GM19397 (cell line): ENCODE results near the gene DDX59.
"Not testable (repeated sequence)": the region's sequence is repeated elsewhere in the genome, so short reads cannot be mapped to it uniquely, and the experiment has no call there.

Experiments
- ATAC-seq: cut with Tn5 transposase; IDR thresholded peaks from one replicate; pipeline ENCODE4 v1.9.1; 2021; ENCODE audit warnings: mild to moderate bottlenecking, moderate library complexity; ENCODE audit not compliant: unreplicated experiment

Gene DDX59

GRCh38 chr1:200630515-200630899 is 39.2 kb downstream of the DDX59 start:
- not testable (repeated sequence) for ATAC-seq

- ATAC-seq: no peak
These were observed 39.7 kb downstream of the DDX59 start for GRCh38 chr1:200629876-200630514.

GRCh38 chr1:200628223-200628881 is 41.4 kb downstream of the DDX59 start:
- ATAC-seq: peak; percentile 69

GRCh38 chr1:200627575-200628222 is 42.0 kb downstream of the DDX59 start:
- no peak for ATAC-seq

GRCh38 chr1:200626853-200627534 is 42.7 kb downstream of the DDX59 start:
- ATAC-seq: no peak

GRCh38 chr1:200625381-200625824 is 44.3 kb downstream of the DDX59 start:
- no peak for ATAC-seq

GRCh38 chr1:200624679-200625335 is 44.9 kb downstream of the DDX59 start:
- ATAC-seq: no peak

- peak; percentile 95 for ATAC-seq
These were observed 49.2 kb downstream of the DDX59 start, which contains the start of gene KIF14 for GRCh38 chr1:200620273-200621131. Gene KIF14 (minus strand): TSS chr1:200620751. CDS start chr1:200618723, 2,028 bp downstream.

GRCh38 chr1:200619894-200620272 is 49.8 kb downstream of the DDX59 start:
- no peak for ATAC-seq

GRCh38 chr1:200610846-200611245 is 58.9 kb downstream of the DDX59 start:
- no peak for ATAC-seq

- no peak for ATAC-seq
These were observed 67.1 kb downstream of the DDX59 start for GRCh38 chr1:200602632-200603031.
